Thoracic aorta (tissue), 2 donors: ENCODE results near the gene RANBP3. TPM values are rescaled to one million over a fixed set of nuclear protein-coding genes. Genes with fewer than 3 reads are reported as not detected.
A peak's percentile ranks its signal among the peaks of the same experiment; 100 is the strongest.

ENCODE experiments used
- ATAC-seq: fragments of 150-250 bp; one replicate; pipeline ENCODE4 v1.8.0; 2017; ENCODE audit warnings: low read depth; ENCODE audit not compliant: insufficient number of reproducible peaks, low FRiP score
- DNase-seq: peaks from one replicate; pipeline ENCODE4 v3.0.0-alpha.2; 2020; ENCODE audit warnings: low spot score
- H3K27ac ChIP-seq, 2 donors: fragments of 200-600 bp; sonication (generic); 1 replicate in 1 of 2; 2 replicates in 1 of 2; pipeline ENCODE4 v1.5.1; 2016; ENCODE audit warnings: mild to moderate bottlenecking in 2 of 2, moderate library complexity in 2 of 2
- H3K27me3 ChIP-seq: fragments of 200-600 bp; sonication (generic); replicated peaks from 2 replicates; pipeline ENCODE4 v1.6.0; 2016; ENCODE audit warnings: mild to moderate bottlenecking; ENCODE audit not compliant: insufficient read depth
- H3K36me3 ChIP-seq: fragments of 200-600 bp; sonication (generic); one replicate; pipeline ENCODE4 v1.5.1; 2016
- H3K4me1 ChIP-seq, 2 donors: fragments of 200-600 bp; sonication (generic); 1 replicate in 1 of 2; 2 replicates in 1 of 2; pipeline versions ENCODE4 v1.5.1 to v1.6.0; 2016; ENCODE audit warnings: low read depth in 2 of 2, mild to moderate bottlenecking in 1 of 2; ENCODE audit not compliant: control insufficient read depth in 1 of 2
- H3K4me3 ChIP-seq: fragments of 200-600 bp; sonication (generic); 2 replicates; pipeline ENCODE4 v1.5.1; 2016; ENCODE audit warnings: mild to moderate bottlenecking
- H3K9me3 ChIP-seq: fragments of 200-600 bp; sonication (generic); 2 replicates; pipeline ENCODE4 v1.5.1; 2016
- CTCF ChIP-seq: fragments of 200-600 bp; sonication (generic); IDR thresholded peaks from one replicate; pipeline ENCODE4 v1.5.1; 2019; ENCODE audit warnings: antibody characterized with exemption
- total RNA-seq, 2 donors: library from RNA; depleted of rRNA; stranded (reverse); fragments of >200 nt; gene quantifications; one replicate each; pipeline versions ENCODE4 v1.1.0 to v1.2.3, GENCODE V29; 2016

RANBP3 gene
- total RNA-seq, 2 donors from 2014 or later: 51.4 to 101 TPM

GRCh38 chr19:5984600-5984999, 6.7 kb upstream of the RANBP3 start:
- Histone ChIP-seq H3K27ac (peak overlapping the region; percentile 80 to 82), H3K9me3 (no peaks in the 10 kb centered on the region), H3K36me3 (no peaks in the 10 kb centered on the region), H3K27me3 (no peaks in the 10 kb centered on the region), H3K4me1 (peaks cover 6 to 41% of the 10 kb centered on the region in 2 donors), H3K4me3 (no peak overlapping the region)
- ATAC-seq (no peak), DNase-seq (no peak)
- no peak for TF ChIP-seq CTCF

- Histone ChIP-seq H3K27ac (no peak overlapping the region), H3K9me3 (no peaks in the 10 kb centered on the region), H3K4me1 (peaks cover 16 to 52% of the 10 kb centered on the region in 2 donors), H3K36me3 (no peaks in the 10 kb centered on the region), H3K4me3 (no peak overlapping the region), H3K27me3 (no peaks in the 10 kb centered on the region)
- ATAC-seq (no peak), DNase-seq (no peak)
- no peak for TF ChIP-seq CTCF
These were observed 5.5 kb upstream of the RANBP3 start for GRCh38 chr19:5983367-5983955.

GRCh38 chr19:5978606-5979552, 939 bp upstream of the RANBP3 start:
- no peak for ATAC-seq
- peaks cover 37 to 50% of the 10 kb centered on the region in 2 donors for H3K4me1 ChIP-seq
- H3K27ac ChIP-seq: peak overlapping the region; percentile 93
- no peaks in the 10 kb centered on the region for H3K36me3 ChIP-seq
- no peak for TF ChIP-seq CTCF
- no peaks in the 10 kb centered on the region for H3K27me3 ChIP-seq
- no peak for DNase-seq
- H3K4me3 ChIP-seq: peak overlapping the region; percentile 97
- H3K9me3 ChIP-seq: no peaks in the 10 kb centered on the region

- H3K36me3 ChIP-seq: no peaks in the 10 kb centered on the region
- peak overlapping the region; percentile 97 for H3K4me3 ChIP-seq
- peak; percentile 9 for ATAC-seq
- DNase-seq: no peak
- peaks cover 37 to 50% of the 10 kb centered on the region in 2 donors for H3K4me1 ChIP-seq
- no peaks in the 10 kb centered on the region for H3K27me3 ChIP-seq
- TF ChIP-seq CTCF: no peak
- no peaks in the 10 kb centered on the region for H3K9me3 ChIP-seq
- peak overlapping the region; percentile 85 to 93 for H3K27ac ChIP-seq
These were observed 637 bp downstream of the RANBP3 start for GRCh38 chr19:5977222-5977784.

GRCh38 chr19:5976768-5977167, 1.2 kb downstream of the RANBP3 start:
- no peak for TF ChIP-seq CTCF
- peak overlapping the region; percentile 97 for H3K4me3 ChIP-seq
- H3K27ac ChIP-seq: no peak overlapping the region
- H3K27me3 ChIP-seq: no peaks in the 10 kb centered on the region
- H3K9me3 ChIP-seq: no peaks in the 10 kb centered on the region
- no peaks in the 10 kb centered on the region for H3K36me3 ChIP-seq
- DNase-seq: no peak
- ATAC-seq: no peak
- peaks cover 37 to 50% of the 10 kb centered on the region in 2 donors for H3K4me1 ChIP-seq
